Endothelial cell of umbilical vein (primary cell): ENCODE measurements around the gene ACBD6. TPM values are rescaled to one million over a fixed set of nuclear protein-coding genes. Genes with fewer than 3 reads are reported as not detected.

Source experiments
- BruUV-seq: library from RNA; stranded (reverse); fragments of 400-500 nt; replicated peaks from 2 replicates; lab custom pipeline; 2021; lab: Mats Ljungman, UMichigan
- CTCF ChIA-PET: fragments of 300-600, 350-600 bp; sonication (Branson Sonifier 250); formaldehyde crosslinking; loops from one replicate; lab custom pipeline; 2021; ENCODE audit warnings: antibody characterized with exemption, inconsistent platforms; lab: Charles Lee
- POLR2A ChIA-PET: fragments of 300-600, 350-600 bp; sonication (Branson Sonifier 250); formaldehyde crosslinking; loops from one replicate; lab custom pipeline; 2021; ENCODE audit warnings: antibody characterized with exemption, inconsistent platforms; lab: Charles Lee
- DNase-seq: peaks from one replicate; pipeline ENCODE4 v3.0.0-alpha.2; 2011; ENCODE audit warnings: low read depth, low spot score
- FAIRE-seq: peaks from 2 replicates; lab custom pipeline; 2011; peaks lifted over from hg19 to GRCh38; lab: Jason Lieb, UNC
- H2AFZ ChIP-seq: 2 replicates; pipeline ENCODE4 v1.6.0; 2012; ENCODE audit warnings: low read depth, low read length, control low read depth, inconsistent platforms
- H3K27ac ChIP-seq: 2 replicates; pipeline ENCODE4 v1.5.1; 2011; ENCODE audit warnings: low read depth, mild to moderate bottlenecking, control low read depth, low read length, moderate library complexity; ENCODE audit not compliant: insufficient read depth
- H3K27me3 ChIP-seq, 2 experiments: 2 replicates each; pipeline versions ENCODE4 v1.6.0 to v1.6.1; 2011; ENCODE audit warnings: low read length in 2 of 2, mixed read lengths in 1 of 2; ENCODE audit not compliant: control insufficient read depth in 2 of 2, insufficient read depth in 2 of 2
- H3K36me3 ChIP-seq, 2 experiments: 2 replicates in 1 of 2; 3 replicates in 1 of 2; pipeline ENCODE4 v1.5.1; 2011; ENCODE audit warnings: low read length in 2 of 2, mild to moderate bottlenecking in 1 of 2, moderate library complexity in 1 of 2; ENCODE audit not compliant: control insufficient read depth in 2 of 2, insufficient read depth in 2 of 2; ENCODE audit errors: extremely low read depth in 1 of 2
- H3K4me1 ChIP-seq: 3 replicates; pipeline ENCODE4 v1.5.1; 2011; ENCODE audit warnings: mild to moderate bottlenecking, low read length; ENCODE audit not compliant: control insufficient read depth, insufficient read depth; ENCODE audit errors: extremely low read depth
- H3K4me2 ChIP-seq: 2 replicates; pipeline ENCODE4 v1.6.1; 2011; ENCODE audit warnings: low read length, control low read depth, mixed read lengths; ENCODE audit not compliant: insufficient read depth
- H3K4me3 ChIP-seq, 3 experiments: fragments of 200-600 bp in 1 of 3; sonication (generic), shearing (Covaris generic) in 1 of 3; replicated peaks in 1 of 3; 2 replicates each; pipeline ENCODE4 v1.5.1; 2011 to 2016; ENCODE audit warnings: control low read depth in 3 of 3, low read length in 3 of 3, mild to moderate bottlenecking in 2 of 3, inconsistent platforms in 1 of 3, low read depth in 1 of 3, moderate library complexity in 1 of 3; ENCODE audit not compliant: insufficient read depth in 1 of 3
- H3K79me2 ChIP-seq: 2 replicates; pipeline ENCODE4 v1.6.0; 2012; ENCODE audit warnings: low read length, inconsistent platforms; ENCODE audit not compliant: control insufficient read depth, insufficient read depth
- H3K9ac ChIP-seq: replicated peaks from 2 replicates; pipeline ENCODE3; 2011; ENCODE audit warnings: low read length, control low read depth; ENCODE audit not compliant: insufficient read depth; ENCODE audit errors: extremely low read depth
- H3K9me1 ChIP-seq: replicated peaks from 3 replicates; pipeline ENCODE4 v1.6.0; 2011; ENCODE audit warnings: mild to moderate bottlenecking, low read length; ENCODE audit not compliant: control insufficient read depth, insufficient read depth; ENCODE audit errors: extremely low read depth
- H3K9me3 ChIP-seq: replicated peaks from 2 replicates; pipeline ENCODE4 v1.5.1; 2012; ENCODE audit warnings: low read length, inconsistent platforms; ENCODE audit not compliant: control insufficient read depth, insufficient read depth
- H4K20me1 ChIP-seq: replicated peaks from 2 replicates; pipeline ENCODE3; 2011; ENCODE audit warnings: mild to moderate bottlenecking, low read length; ENCODE audit not compliant: control insufficient read depth, insufficient read depth; ENCODE audit errors: extremely low read depth
- CTCF ChIP-seq, 2 donors: IDR thresholded peaks; 1 replicate in 1 of 2; 2 replicates in 1 of 2; pipeline ENCODE4 v1.5.1; 2011; ENCODE audit warnings: low read length in 2 of 2, mild to moderate bottlenecking in 2 of 2, moderate library complexity in 2 of 2, control low read depth in 1 of 2, inconsistent platforms in 1 of 2, low read depth in 1 of 2; ENCODE audit not compliant: insufficient read depth in 1 of 2; ENCODE audit errors: extremely low read depth in 1 of 2
- EZH2 ChIP-seq: IDR thresholded peaks from 2 replicates; pipeline ENCODE4 v1.6.1; 2012; ENCODE audit warnings: borderline replicate concordance, low read depth, mild to moderate bottlenecking, moderate library complexity, low read length, inconsistent platforms; ENCODE audit not compliant: severe bottlenecking
- FOS ChIP-seq: IDR thresholded peaks from 2 replicates; pipeline ENCODE4 v1.6.1; 2011; ENCODE audit warnings: mild to moderate bottlenecking, low read length, moderate library complexity, borderline replicate concordance; ENCODE audit not compliant: insufficient read depth
- GATA2 ChIP-seq: IDR thresholded peaks from 2 replicates; pipeline ENCODE4 v1.7.0; 2011; ENCODE audit warnings: low read depth, mild to moderate bottlenecking, moderate library complexity, mixed read lengths, low read length; ENCODE audit not compliant: insufficient read length, insufficient read depth
- JUN ChIP-seq: IDR thresholded peaks from 2 replicates; pipeline ENCODE4 v1.6.1; 2011; ENCODE audit warnings: borderline replicate concordance, low read depth; ENCODE audit not compliant: insufficient read length, insufficient read depth
- MYC ChIP-seq: IDR thresholded peaks from one replicate; pipeline ENCODE4 v1.6.1; 2011; ENCODE audit warnings: mild to moderate bottlenecking, low read depth, low read length
- POLR2A ChIP-seq: IDR thresholded peaks from 2 replicates; pipeline ENCODE4 v1.6.1; 2012; ENCODE audit warnings: low read depth, mild to moderate bottlenecking, control low read depth, low read length
- POLR2AphosphoS5 ChIP-seq: IDR thresholded peaks from 2 replicates; pipeline ENCODE4 v1.6.1; 2012; ENCODE audit warnings: low read depth, mild to moderate bottlenecking, control low read depth, low read length, moderate library complexity; ENCODE audit not compliant: insufficient read depth
- dilution Hi-C: fragments of 300-500 bp; cut with MboI; formaldehyde crosslinking; loops from one replicate; pipeline ENCODE4 v1.15.0; 2019; ENCODE audit warnings: low sequenced_read_pairs; ENCODE audit not compliant: extremely low pct_ligation_motif_present
- intact Hi-C: fragments of 100-400 bp; cut with micrococcal nuclease; formaldehyde crosslinking; loops from one replicate; pipeline ENCODE4 v1.10.0; 2022
- polyA plus RNA-seq, 4 experiments: library from polyadenylated mRNA; depleted of rRNA in 3 of 4; stranded (reverse) in 3 of 4; unstranded in 1 of 4; fragments of >200 nt; gene quantifications; 2 replicates each; pipeline versions ENCODE4 v1.2.1 to v1.2.3, GENCODE V29; 2011 to 2012; ENCODE audit warnings: missing spikeins in 1 of 4
- total RNA-seq: library from RNA; stranded (reverse); gene quantifications from 2 replicates; pipeline ENCODE4 v1.2.3, GENCODE V29; 2021
- TF ChIP-seq, protein P1 (sequence below): IDR thresholded peaks from 2 replicates; pipeline ENCODE4 v1.6.1; 2011; ENCODE audit not compliant: insufficient read depth, insufficient read length

ACBD6 gene
- total and polyA plus RNA-seq, 2 donors (not counting 3 experiments of a cell fraction or from before 2014, with no cell fraction given): 55.6 to 56.4 TPM

GRCh38 chr1:180258290-180258689, 244.1 kb downstream of the ACBD6 start:
- CTCF ChIA-PET: interaction anchor here (1.1 to 1.2 kb wide), 2 partner anchors 9 to 17 kb away, joined by 3 read pairs; no protein-coding TSS in a partner anchor
- H3K27me3 ChIP-seq: no peaks in the 10 kb centered on the region
- no peak overlapping the region for H3K4me3 ChIP-seq
- H3K9ac ChIP-seq: no peak overlapping the region
- no peaks in the 10 kb centered on the region for H3K9me3 ChIP-seq
- no peaks in the 10 kb centered on the region for H3K36me3 ChIP-seq
- H4K20me1 ChIP-seq: no peaks in the 10 kb centered on the region
- intact Hi-C loops (no loop called here), dilution Hi-C loops (no loop called here)
- no peak overlapping the region for H3K4me2 ChIP-seq
- POLR2A ChIA-PET: no interaction called here
- no peak overlapping the region for H2AFZ ChIP-seq
- TF ChIP-seq GATA2 (no peak), CTCF (IDR thresholded peaks at IDR 0.05; ENCODE audit: extremely low read depth in 1 of 2, insufficient read depth in 1 of 2, low read depth in 1 of 2, low read length in 2 of 2) (no peak), JUN (no peak), MYC (no peak), POLR2AphosphoS5 (no peak), EZH2 (no peak), POLR2A (no peak), FOS (no peak)
- TF ChIP-seq, protein P1, sequence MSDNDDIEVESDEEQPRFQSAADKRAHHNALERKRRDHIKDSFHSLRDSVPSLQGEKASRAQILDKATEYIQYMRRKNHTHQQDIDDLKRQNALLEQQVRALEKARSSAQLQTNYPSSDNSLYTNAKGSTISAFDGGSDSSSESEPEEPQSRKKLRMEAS: no peak
- BruUV-seq: no TSS peak
- no peaks in the 10 kb centered on the region for H3K9me1 ChIP-seq
- no peaks in the 10 kb centered on the region for H3K4me1 ChIP-seq
- FAIRE-seq: no peak
- no peak for DNase-seq
- no peaks in the 10 kb centered on the region for H3K79me2 ChIP-seq
- no peak overlapping the region for H3K27ac ChIP-seq
